Vagina (tissue), 2 donors: ENCODE measurements around the gene MEX3A.

Experiments used
- POLR2A ChIP-seq, 2 donors: fragments of 450-650 bp; IDR thresholded peaks; one replicate each; pipeline ENCODE4 v1.6.1; 2017; ENCODE audit warnings: antibody characterized with exemption in 2 of 2, mild to moderate bottlenecking in 2 of 2, moderate library complexity in 2 of 2
- TF ChIP-seq, protein P1 (sequence below), 3 experiments: fragments of 450-650 bp in 2 of 3; fragments of 200-600 bp in 1 of 3; sonication (generic) in 1 of 3; IDR thresholded peaks; one replicate each; pipeline ENCODE4 v1.5.1; 2017 to 2019; ENCODE audit warnings: antibody characterized with exemption in 3 of 3, mild to moderate bottlenecking in 2 of 3, moderate library complexity in 2 of 3

DNA sequence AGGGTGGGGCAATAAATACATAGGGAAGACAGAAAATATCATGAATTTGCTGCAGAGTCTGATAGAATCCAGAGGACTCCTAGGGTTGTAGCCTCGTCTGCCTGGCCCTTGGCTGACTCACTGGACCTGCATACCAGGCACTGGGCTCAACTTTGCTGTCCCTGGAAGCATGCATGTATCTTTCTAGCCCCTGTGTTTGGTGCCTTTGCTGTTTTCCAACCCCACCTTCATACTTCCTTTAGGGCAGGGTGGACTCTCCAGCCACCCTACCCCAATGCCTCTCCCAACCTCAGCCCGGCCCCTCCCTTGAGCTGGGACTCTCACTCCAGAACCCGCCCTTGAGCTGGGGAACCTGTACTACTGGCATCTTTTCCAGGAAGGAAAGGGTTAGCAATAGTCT is 20.1 kb downstream of the MEX3A start:
- TF ChIP-seq, protein P1, sequence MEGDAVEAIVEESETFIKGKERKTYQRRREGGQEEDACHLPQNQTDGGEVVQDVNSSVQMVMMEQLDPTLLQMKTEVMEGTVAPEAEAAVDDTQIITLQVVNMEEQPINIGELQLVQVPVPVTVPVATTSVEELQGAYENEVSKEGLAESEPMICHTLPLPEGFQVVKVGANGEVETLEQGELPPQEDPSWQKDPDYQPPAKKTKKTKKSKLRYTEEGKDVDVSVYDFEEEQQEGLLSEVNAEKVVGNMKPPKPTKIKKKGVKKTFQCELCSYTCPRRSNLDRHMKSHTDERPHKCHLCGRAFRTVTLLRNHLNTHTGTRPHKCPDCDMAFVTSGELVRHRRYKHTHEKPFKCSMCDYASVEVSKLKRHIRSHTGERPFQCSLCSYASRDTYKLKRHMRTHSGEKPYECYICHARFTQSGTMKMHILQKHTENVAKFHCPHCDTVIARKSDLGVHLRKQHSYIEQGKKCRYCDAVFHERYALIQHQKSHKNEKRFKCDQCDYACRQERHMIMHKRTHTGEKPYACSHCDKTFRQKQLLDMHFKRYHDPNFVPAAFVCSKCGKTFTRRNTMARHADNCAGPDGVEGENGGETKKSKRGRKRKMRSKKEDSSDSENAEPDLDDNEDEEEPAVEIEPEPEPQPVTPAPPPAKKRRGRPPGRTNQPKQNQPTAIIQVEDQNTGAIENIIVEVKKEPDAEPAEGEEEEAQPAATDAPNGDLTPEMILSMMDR (IDR thresholded peaks at IDR 0.05), result no peak
- no peak for TF ChIP-seq POLR2A (IDR thresholded peaks at IDR 0.05)
